GM12878 (cell line): ENCODE data around the gene BCO1. TPM values are rescaled to one million over a fixed set of nuclear protein-coding genes. Genes with fewer than 3 reads are reported as not detected.
A peak's percentile ranks its signal among the peaks of the same experiment; 100 is the strongest.

Experiments used
- ATAC-seq: fragments of 200-7000 bp; cut with Tn5 transposase; 3 replicates; pipeline ENCODE4 v1.9.1; 2020; ENCODE audit warnings: mild to moderate bottlenecking, moderate library complexity
- BruUV-seq: library from RNA; stranded (reverse); fragments of 400-500 nt; replicated peaks from 2 replicates; lab custom pipeline; 2021; lab: Mats Ljungman, UMichigan
- CTCF ChIA-PET: fragments of 300-600 bp; sonication (Branson Sonifier 250); formaldehyde crosslinking; extraction: SDS; loops from one replicate; lab custom pipeline; 2021; ENCODE audit warnings: inconsistent platforms; lab: Yijun Ruan, JAX
- POLR2A ChIA-PET: fragments of 350-600 bp; formaldehyde crosslinking; extraction: SDS; loops from one replicate; lab custom pipeline; 2021; ENCODE audit warnings: inconsistent platforms; lab: Charles Lee
- RAD21 ChIA-PET: fragments of 300-600 bp; sonication (Branson Sonifier 250); formaldehyde crosslinking; loops from one replicate; lab custom pipeline; 2023; ENCODE audit warnings: antibody characterized with exemption; ENCODE audit not compliant: unreplicated experiment; lab: Charles Lee
- SMC1A ChIA-PET: fragments of 300-600 bp; sonication (Branson Sonifier 250); formaldehyde crosslinking; loops from one replicate; lab custom pipeline; 2023; ENCODE audit not compliant: unreplicated experiment, uncharacterized antibody; lab: Charles Lee
- DNase-seq: peaks from one replicate; pipeline ENCODE4 v3.0.0-alpha.2; 2011; ENCODE audit warnings: low read depth, low spot score
- FAIRE-seq: peaks from 3 replicates; lab custom pipeline; 2011; peaks lifted over from hg19 to GRCh38; lab: Jason Lieb, UNC
- H2AFZ ChIP-seq: 2 replicates; pipeline ENCODE4 v1.6.0; 2011; ENCODE audit warnings: low read depth, low read length, control low read depth; ENCODE audit not compliant: control insufficient read depth
- H3K27ac ChIP-seq: 2 replicates; pipeline ENCODE4 v1.5.1; 2011; ENCODE audit warnings: control low read depth; ENCODE audit not compliant: control insufficient read depth, insufficient read depth
- H3K27me3 ChIP-seq, 2 experiments: replicated peaks in 1 of 2; 2 replicates each; pipeline versions ENCODE4 v1.6.0 to v1.6.1; 2011; ENCODE audit warnings: low read length in 1 of 2; ENCODE audit not compliant: control insufficient read depth in 2 of 2, insufficient read depth in 2 of 2
- H3K36me3 ChIP-seq, 2 experiments: 2 replicates each; pipeline ENCODE4 v1.5.1; 2011; ENCODE audit warnings: low read length in 1 of 2; ENCODE audit not compliant: control insufficient read depth in 2 of 2, insufficient read depth in 2 of 2
- H3K4me1 ChIP-seq: 2 replicates; pipeline ENCODE4 v1.6.1; 2011; ENCODE audit warnings: mild to moderate bottlenecking, low read length, moderate library complexity, mixed read lengths; ENCODE audit not compliant: control insufficient read depth, insufficient read depth
- H3K4me2 ChIP-seq: 2 replicates; pipeline ENCODE4 v1.6.0; 2011; ENCODE audit warnings: control low read depth; ENCODE audit not compliant: control insufficient read depth, insufficient read depth
- H3K4me3 ChIP-seq: fragments of 200-600 bp; sonication (generic); 2 replicates; pipeline ENCODE4 v1.5.1; 2016
- H3K79me2 ChIP-seq: 2 replicates; pipeline ENCODE4 v1.6.0; 2011; ENCODE audit warnings: low read length; ENCODE audit not compliant: control insufficient read depth, insufficient read depth
- H3K9ac ChIP-seq: 2 replicates; pipeline ENCODE4 v1.8.0; 2011; ENCODE audit warnings: low read length, control low read depth, mixed read lengths; ENCODE audit not compliant: control insufficient read depth, insufficient read depth
- H3K9me3 ChIP-seq: replicated peaks from 3 replicates; pipeline ENCODE4 v1.5.1; 2011; ENCODE audit warnings: mild to moderate bottlenecking, low read length; ENCODE audit not compliant: control insufficient read depth, insufficient read depth
- H4K20me1 ChIP-seq: 2 replicates; pipeline ENCODE4 v1.6.0; 2011; ENCODE audit not compliant: control insufficient read depth, insufficient read depth
- BACH1 ChIP-seq: fragments of 450-650 bp; IDR thresholded peaks from 2 replicates; pipeline ENCODE4 v1.6.1; 2017; ENCODE audit warnings: mild to moderate bottlenecking, borderline replicate concordance
- EP300 ChIP-seq, 2 experiments: fragments of 150-350 bp in 1 of 2; IDR thresholded peaks; 2 replicates each; pipeline ENCODE4 v1.6.1; 2011 to 2012; ENCODE audit warnings: low read depth in 2 of 2, low read length in 2 of 2, borderline replicate concordance in 1 of 2, improper control_type of control experiment in 1 of 2, inconsistent platforms in 1 of 2; ENCODE audit not compliant: control insufficient read depth in 1 of 2
- FOXK2 ChIP-seq: fragments of 450-650 bp; IDR thresholded peaks from 2 replicates; pipeline ENCODE4 v1.6.1; 2017; ENCODE audit warnings: mild to moderate bottlenecking, moderate library complexity
- LARP7 ChIP-seq: fragments of 450-650 bp; IDR thresholded peaks from 2 replicates; pipeline ENCODE4 v1.6.1; 2017; ENCODE audit warnings: mild to moderate bottlenecking
- MTA3 ChIP-seq: IDR thresholded peaks from 2 replicates; pipeline ENCODE4 v1.6.1; 2012; ENCODE audit warnings: low read length, inconsistent platforms, borderline replicate concordance
- NFXL1 ChIP-seq: fragments of 450-650 bp; IDR thresholded peaks from 2 replicates; pipeline ENCODE4 v1.6.1; 2017; ENCODE audit warnings: antibody characterized with exemption, mild to moderate bottlenecking, borderline replicate concordance
- RAD21 ChIP-seq: IDR thresholded peaks from 2 replicates; pipeline ENCODE4 v1.6.1; 2011; ENCODE audit warnings: mild to moderate bottlenecking, low read depth, low read length, moderate library complexity; ENCODE audit not compliant: insufficient read depth
- SMC3 ChIP-seq: IDR thresholded peaks from 2 replicates; pipeline ENCODE4 v1.6.1; 2011; ENCODE audit warnings: low read length, improper control_type of control experiment, borderline replicate concordance
- WGBS: methylation state at CpG from one replicate; pipeline ENCODE4 v1.1.6; 2016; ENCODE audit warnings: low lambda C conversion rate; ENCODE audit not compliant: insufficient replicate concordance, insufficient coverage; ENCODE audit errors: missing lambda C conversion rate; 5-methylcytosine and 5-hydroxymethylcytosine counted together
- in situ Hi-C: fragments of 300-500 bp; cut with MboI; formaldehyde crosslinking; loops from 9 replicates; pipeline ENCODE4 v1.14.3; 2018; ENCODE audit warnings: mixed read lengths
- intact Hi-C: fragments of 100-400 bp; cut with micrococcal nuclease; formaldehyde crosslinking; loops from one replicate; pipeline ENCODE4 v1.14.2; 2022; ENCODE audit not compliant: unreplicated experiment
- polyA plus RNA-seq, 11 experiments: library from polyadenylated mRNA; depleted of rRNA in 4 of 11; unstranded in 6 of 11; stranded (reverse) in 5 of 11; fragments of >200 nt; fragmentation: Nextera tagmentation in 4 of 11; fragmentation: Illumina TruSeq in 1 of 11; extraction: Ambion mirVana in 4 of 11; extraction: Trizol in 1 of 11; gene quantifications; 1 replicate in 1 of 11; 2 replicates in 10 of 11; pipeline versions ENCODE4 v1.2.1 to v1.2.3, GENCODE V29; 2011 to 2016; ENCODE audit warnings: inconsistent platforms in 2 of 11, missing spikeins in 2 of 11, low read depth in 1 of 11
- total RNA-seq, 4 experiments: library from RNA; depleted of rRNA in 3 of 4; stranded (reverse); fragments of >200 nt in 3 of 4; fragmentation: Illumina TruSeq in 1 of 4; extraction: Trizol in 1 of 4; gene quantifications; 2 replicates each; pipeline versions ENCODE4 v1.2.1 to v1.2.3, GENCODE V29; 2013 to 2021
- TF ChIP-seq, protein P1 (sequence below), 3 experiments: IDR thresholded peaks in 2 of 3; conservative IDR thresholded peaks in 1 of 3; 2 replicates each; pipeline ENCODE4 v1.5.1; 2011; ENCODE audit warnings: low read depth in 3 of 3, low read length in 3 of 3, mild to moderate bottlenecking in 3 of 3, control low read depth in 2 of 3, moderate library complexity in 2 of 3, inconsistent platforms in 1 of 3, mixed read lengths in 1 of 3; ENCODE audit not compliant: control insufficient read depth in 2 of 3, insufficient read depth in 1 of 3; ENCODE audit errors: extremely low read depth in 1 of 3
- TF ChIP-seq, protein P2 (sequence below): fragments of 450-650 bp; formaldehyde crosslinking; IDR thresholded peaks from 2 replicates; pipeline ENCODE4 v1.5.0; 2022; ENCODE audit warnings: mild to moderate bottlenecking, missing genetic modification characterization

BCO1 gene
- total and polyA plus RNA-seq, 10 of the 15 experiments (the other 5 are each of a cell fraction or from before 2014, with no cell fraction given) = 0.09 to 0.21 (median 0.14) TPM; not detected in 7

DNA sequence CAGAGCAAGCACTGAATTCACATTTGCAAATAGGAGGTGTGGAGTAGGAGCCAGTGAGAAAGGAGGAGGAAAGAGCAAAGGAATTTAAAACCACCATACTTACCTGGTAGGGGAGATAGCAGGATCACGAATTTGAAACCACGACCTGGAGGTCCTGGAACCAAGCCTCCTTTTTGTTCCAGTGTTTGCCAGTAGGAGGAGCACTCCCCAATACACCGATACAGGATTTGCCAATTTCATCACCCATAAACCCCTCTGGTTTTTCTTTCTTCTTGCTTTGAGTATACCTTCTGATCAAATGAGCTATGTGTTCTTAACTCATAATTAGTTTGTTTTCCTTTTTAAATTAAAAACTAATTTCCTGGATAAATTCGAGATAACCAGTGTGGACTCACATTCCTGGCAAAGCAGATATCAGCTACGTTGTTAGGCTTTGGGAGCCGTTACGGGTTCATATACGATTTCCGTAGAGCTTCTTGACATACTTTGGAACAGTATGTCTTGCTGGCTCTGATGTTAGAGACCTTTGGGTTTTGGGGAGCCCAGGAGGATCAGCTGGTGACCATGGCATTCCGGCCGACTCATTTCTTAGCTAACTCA lies 22.7 kb downstream of the BCO1 start:
- no peak for FAIRE-seq
- intact Hi-C loops = loop anchor here (10.0 kb wide), 1 partner anchor 474 kb away; no protein-coding TSS in a partner anchor
- Histone ChIP-seq H2AFZ (no peak overlapping the region), H3K79me2 (no peaks in the 10 kb centered on the region), H4K20me1 (no peaks in the 10 kb centered on the region), H3K4me1 (no peaks in the 10 kb centered on the region), H3K27ac (no peak overlapping the region), H3K9me3 (no peaks in the 10 kb centered on the region), H3K27me3 (no peaks in the 10 kb centered on the region), H3K36me3 (no peaks in the 10 kb centered on the region), H3K9ac (no peak overlapping the region), H3K4me2 (no peak overlapping the region), H3K4me3 (no peak overlapping the region)
- peak; percentile 68 for ATAC-seq
- BruUV-seq = no TSS peak
- ChIA-PET RAD21 (interaction anchor here (0.7 kb wide), 1 partner anchor 454 kb away, joined by 3 read pairs; no protein-coding TSS in a partner anchor), POLR2A (no interaction called here), CTCF (interaction anchor here (0.7 to 2.5 kb wide), 13 partner anchors 12 to 478 kb away, joined by 3 to 16 read pairs (median 4); partner anchors contain the start of gene ATMIN), SMC1A (interaction anchor here (0.6 to 1.4 kb wide), 4 partner anchors 56 to 260 kb away, joined by 3 to 7 read pairs (median 3); no protein-coding TSS in a partner anchor)
- TF ChIP-seq LARP7 = no peak
- TF ChIP-seq BACH1 = no peak
- TF ChIP-seq NFXL1 = no peak
- TF ChIP-seq SMC3 = 0 out of 2 replicates have a peak, but pooled peaks have one; percentile 26
- no peak for TF ChIP-seq MTA3
- TF ChIP-seq EP300 (IDR thresholded peaks at IDR 0.05; ENCODE audit: borderline replicate concordance in 1 of 2, control insufficient read depth in 1 of 2, low read depth in 2 of 2, low read length in 2 of 2) = no peak
- TF ChIP-seq, protein P1, sequence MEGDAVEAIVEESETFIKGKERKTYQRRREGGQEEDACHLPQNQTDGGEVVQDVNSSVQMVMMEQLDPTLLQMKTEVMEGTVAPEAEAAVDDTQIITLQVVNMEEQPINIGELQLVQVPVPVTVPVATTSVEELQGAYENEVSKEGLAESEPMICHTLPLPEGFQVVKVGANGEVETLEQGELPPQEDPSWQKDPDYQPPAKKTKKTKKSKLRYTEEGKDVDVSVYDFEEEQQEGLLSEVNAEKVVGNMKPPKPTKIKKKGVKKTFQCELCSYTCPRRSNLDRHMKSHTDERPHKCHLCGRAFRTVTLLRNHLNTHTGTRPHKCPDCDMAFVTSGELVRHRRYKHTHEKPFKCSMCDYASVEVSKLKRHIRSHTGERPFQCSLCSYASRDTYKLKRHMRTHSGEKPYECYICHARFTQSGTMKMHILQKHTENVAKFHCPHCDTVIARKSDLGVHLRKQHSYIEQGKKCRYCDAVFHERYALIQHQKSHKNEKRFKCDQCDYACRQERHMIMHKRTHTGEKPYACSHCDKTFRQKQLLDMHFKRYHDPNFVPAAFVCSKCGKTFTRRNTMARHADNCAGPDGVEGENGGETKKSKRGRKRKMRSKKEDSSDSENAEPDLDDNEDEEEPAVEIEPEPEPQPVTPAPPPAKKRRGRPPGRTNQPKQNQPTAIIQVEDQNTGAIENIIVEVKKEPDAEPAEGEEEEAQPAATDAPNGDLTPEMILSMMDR (IDR thresholded peaks at IDR 0.05 in 2 of 3, conservative IDR thresholded peaks at IDR 0.05 in 1 of 3; ENCODE audit: control insufficient read depth in 2 of 3, extremely low read depth in 1 of 3, insufficient read depth in 1 of 3, low read depth in 3 of 3, low read length in 3 of 3) = peak; percentile 45 to 68 (median 68)
- 0 out of 2 replicates have a peak, but pooled peaks have one; percentile 15 for TF ChIP-seq RAD21
- TF ChIP-seq, protein P2, sequence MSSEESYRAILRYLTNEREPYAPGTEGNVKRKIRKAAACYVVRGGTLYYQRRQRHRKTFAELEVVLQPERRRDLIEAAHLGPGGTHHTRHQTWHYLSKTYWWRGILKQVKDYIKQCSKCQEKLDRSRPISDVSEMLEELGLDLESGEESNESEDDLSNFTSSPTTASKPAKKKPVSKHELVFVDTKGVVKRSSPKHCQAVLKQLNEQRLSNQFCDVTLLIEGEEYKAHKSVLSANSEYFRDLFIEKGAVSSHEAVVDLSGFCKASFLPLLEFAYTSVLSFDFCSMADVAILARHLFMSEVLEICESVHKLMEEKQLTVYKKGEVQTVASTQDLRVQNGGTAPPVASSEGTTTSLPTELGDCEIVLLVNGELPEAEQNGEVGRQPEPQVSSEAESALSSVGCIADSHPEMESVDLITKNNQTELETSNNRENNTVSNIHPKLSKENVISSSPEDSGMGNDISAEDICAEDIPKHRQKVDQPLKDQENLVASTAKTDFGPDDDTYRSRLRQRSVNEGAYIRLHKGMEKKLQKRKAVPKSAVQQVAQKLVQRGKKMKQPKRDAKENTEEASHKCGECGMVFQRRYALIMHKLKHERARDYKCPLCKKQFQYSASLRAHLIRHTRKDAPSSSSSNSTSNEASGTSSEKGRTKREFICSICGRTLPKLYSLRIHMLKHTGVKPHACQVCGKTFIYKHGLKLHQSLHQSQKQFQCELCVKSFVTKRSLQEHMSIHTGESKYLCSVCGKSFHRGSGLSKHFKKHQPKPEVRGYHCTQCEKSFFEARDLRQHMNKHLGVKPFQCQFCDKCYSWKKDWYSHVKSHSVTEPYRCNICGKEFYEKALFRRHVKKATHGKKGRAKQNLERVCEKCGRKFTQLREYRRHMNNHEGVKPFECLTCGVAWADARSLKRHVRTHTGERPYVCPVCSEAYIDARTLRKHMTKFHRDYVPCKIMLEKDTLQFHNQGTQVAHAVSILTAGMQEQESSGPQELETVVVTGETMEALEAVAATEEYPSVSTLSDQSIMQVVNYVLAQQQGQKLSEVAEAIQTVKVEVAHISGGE = no peak
- TF ChIP-seq FOXK2 = no peak
- DNase-seq = no peak
- in situ Hi-C loops = no loop called here
- 45% methylated on average over 11 of the region's 11 CpGs for WGBS
